Glomerular endothelial cell (primary cell): Measurements from ENCODE around the gene CAP2. TPM values are rescaled to one million over a fixed set of nuclear protein-coding genes. Genes with fewer than 3 reads are reported as not detected.
"Not testable (repeated sequence)": the region's sequence is repeated elsewhere in the genome, so short reads cannot be mapped to it uniquely, and the experiment has no call there.

Experiments
- DNase-seq: peaks from one replicate; pipeline ENCODE4 v3.0.0-alpha.2; 2011; ENCODE audit warnings: low read depth, low spot score; ENCODE audit errors: extremely low read depth
- total RNA-seq: library from RNA; depleted of rRNA; stranded (reverse); fragments of >200 nt; gene quantifications from 2 replicates; pipeline ENCODE4 v1.2.3, GENCODE V29; 2015

The CAP2 gene
- total RNA-seq, 1 donor from 2014 or later: 3.7 TPM

- DNase-seq: no peak
Measured at GRCh38 chr6:17494919-17495318, 101.5 kb downstream of the CAP2 start.

GRCh38 chr6:17497535-17498095 lies 104.2 kb downstream of the CAP2 start:
- DNase-seq: no peak

GRCh38 chr6:17501442-17501841 lies 108.0 kb downstream of the CAP2 start:
- DNase-seq: no peak

- DNase-seq: no peak
Measured at GRCh38 chr6:17501982-17502704, 108.7 kb downstream of the CAP2 start.

DNA sequence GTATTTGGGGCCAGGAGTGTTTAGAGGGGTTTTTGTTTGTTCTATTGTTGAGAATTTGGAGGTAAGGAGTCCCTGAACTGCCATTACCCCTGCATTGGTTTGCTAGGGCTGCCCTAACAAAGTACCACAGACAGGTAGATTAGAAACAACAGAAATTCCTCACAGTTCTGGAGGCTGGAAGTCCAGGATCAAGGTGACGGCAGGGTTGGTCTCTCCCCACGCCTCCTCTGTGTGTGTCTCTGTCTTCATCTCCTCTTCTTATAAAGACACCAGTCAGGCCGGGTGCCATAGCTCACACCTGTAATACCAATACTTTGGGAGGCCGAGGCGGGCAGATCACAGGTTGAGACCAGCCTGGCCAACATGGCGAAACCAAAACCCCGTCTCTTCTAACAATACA lies 109.7 kb downstream of the CAP2 start:
- no peak for DNase-seq

DNA sequence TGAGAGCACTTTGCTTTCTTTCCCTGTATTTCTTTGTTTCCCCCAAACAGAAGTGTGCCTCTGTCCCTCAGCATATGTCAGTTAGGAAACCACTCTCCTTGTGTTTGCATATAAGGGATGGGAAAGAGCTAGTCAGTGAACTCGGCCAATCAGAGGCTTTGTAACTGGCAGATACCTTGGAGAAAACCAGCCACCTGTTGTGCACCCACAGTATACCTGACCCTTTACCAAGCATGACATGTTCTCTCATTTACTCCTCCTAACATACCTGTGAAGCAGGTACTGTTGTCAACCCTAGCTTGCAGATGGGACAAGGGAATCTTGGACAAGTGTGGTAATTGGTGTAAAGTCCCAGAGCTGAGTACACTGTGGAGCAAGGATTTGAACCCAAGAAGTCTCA lies 110.6 kb downstream of the CAP2 start:
- DNase-seq: no peak

GRCh38 chr6:17505062-17505476 lies 111.7 kb downstream of the CAP2 start:
- no peak for DNase-seq

DNA sequence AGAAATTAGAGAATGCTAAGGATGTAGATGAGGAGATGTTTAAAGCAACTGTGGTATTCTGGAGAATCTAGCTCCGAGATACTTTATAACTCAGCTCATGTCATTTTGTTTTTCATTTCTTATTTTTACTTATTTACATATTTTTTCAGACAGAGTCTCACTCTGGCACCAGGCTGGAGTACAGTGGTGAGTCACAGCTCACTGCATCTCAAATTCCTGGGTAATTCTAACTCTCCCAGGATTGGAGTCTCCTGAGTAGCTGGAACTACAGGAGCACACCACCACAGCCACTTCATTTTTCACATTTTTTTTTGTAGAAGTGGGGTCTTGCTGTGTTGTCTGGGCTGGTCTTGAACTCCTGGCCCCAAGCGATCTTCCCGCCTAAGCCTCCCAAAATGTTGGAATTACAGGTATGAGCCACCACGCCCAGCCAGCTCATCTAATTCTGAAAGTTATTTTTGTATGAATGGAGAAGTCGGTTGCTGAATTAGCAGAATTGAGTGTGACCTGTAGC lies 112.4 kb downstream of the CAP2 start:
- no peak for DNase-seq

- no peak for DNase-seq
Measured at GRCh38 chr6:17506531-17506930, 113.1 kb downstream of the CAP2 start.

DNA sequence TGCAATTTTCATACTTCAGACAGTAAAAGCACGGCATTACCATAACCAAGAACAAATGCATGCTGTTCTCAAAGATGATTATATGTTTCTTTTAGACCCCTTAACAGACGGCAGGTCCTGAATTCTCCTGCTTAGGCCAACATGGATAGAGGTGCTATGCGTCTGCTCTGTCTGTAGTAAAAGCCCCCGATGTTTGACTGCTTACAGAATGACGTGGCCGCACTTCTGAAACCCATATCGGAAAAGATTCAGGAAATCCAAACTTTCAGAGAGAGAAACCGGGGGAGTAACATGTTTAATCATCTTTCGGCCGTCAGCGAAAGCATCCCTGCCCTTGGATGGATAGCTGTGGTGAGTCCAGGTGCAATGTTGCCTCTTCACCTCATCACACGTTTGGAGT lies 113.6 kb downstream of the CAP2 start:
- DNase-seq: no peak

GRCh38 chr6:17511084-17511483 lies 117.7 kb downstream of the CAP2 start:
- no peak for DNase-seq

- DNase-seq: no peak
Measured at GRCh38 chr6:17511580-17511979, 118.2 kb downstream of the CAP2 start.

DNA sequence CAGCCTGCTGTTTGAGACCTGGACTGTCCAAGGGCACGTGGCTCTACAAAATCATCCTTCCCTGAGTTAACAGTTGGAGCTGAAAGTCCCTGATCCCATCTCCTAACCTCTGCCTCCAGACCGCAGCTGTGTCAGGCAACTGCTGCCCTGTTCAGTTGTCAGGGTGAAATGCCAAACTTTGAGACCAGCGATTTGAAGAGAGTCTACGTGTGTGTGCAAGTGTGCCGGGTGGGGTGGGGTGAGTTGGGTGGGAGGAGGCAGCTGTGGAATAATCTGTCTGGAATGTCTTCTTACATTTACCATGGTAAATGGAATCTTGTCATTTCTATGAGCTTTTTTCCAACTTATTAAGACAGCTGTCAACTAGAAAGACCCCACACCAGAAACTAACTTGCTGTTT lies 125.7 kb downstream of the CAP2 start:
- no peak for DNase-seq

GRCh38 chr6:17525637-17526036 lies 132.2 kb downstream of the CAP2 start:
- no peak for DNase-seq

DNA sequence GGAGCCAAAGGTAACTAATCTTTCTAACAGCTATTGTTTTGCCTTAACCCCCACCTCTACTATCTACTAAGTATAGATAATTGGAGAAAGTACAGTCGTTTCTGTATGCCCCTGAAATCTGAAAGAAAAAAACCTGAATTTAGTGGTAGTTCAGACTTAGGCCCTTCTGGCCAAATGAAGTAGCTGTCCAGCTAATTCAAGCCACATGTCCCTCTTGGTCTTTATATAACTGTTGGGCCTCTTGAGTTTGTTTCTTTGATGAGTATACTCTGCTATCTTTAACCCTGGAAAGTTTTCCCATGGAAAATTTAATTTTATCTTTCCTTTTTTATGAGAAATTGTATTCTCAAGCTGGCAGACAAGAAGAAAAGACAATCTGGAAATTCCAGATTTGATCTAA lies 133.7 kb downstream of the CAP2 start:
- DNase-seq: no peak

DNA sequence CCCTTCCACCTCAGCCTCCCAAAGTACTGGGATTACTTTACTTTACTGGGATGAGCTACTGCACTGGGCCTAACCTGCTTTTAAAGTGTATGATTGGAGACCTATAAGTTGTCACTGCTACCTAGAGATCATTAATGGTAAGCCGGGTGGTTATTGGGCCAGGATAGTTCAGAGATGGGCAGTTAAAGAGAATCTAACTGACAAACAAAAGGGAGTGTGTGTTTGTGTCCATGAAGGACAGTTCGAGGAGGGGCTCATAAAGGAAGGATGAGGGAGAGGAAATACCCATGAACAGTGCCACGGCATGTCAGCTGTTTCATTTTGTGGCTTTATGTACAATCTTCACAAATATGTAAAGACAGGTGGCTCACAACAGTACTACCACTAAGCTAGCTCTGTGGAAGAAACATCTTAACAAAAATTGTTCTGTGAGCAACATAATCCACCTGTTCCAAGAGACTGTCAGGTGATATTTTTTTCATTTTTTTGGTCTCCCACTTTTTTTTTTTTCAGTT lies 137.0 kb downstream of the CAP2 start:
- no peak for DNase-seq

GRCh38 chr6:17536586-17536985 lies 143.2 kb downstream of the CAP2 start:
- no peak for DNase-seq

- no peak for DNase-seq
Measured at GRCh38 chr6:17542243-17542642, 148.8 kb downstream of the CAP2 start.

DNA sequence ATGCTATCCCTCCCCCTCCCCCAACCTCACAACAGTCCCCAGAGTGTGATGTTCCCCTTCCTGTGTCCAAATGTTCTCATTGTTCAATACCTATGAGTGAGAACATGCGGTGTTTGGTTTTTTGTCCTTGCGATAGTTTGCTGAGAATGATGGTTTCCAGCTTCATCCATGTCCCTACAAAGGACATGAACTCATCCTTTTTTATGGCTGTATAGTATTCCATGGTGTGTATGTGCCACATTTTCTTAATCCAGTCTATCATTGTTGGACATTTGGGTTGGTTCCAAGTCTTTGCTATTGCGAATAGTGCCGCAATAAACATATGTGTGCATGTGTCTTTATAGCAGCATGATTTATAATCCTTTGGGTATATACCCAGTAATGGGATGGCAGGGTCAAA lies 152.3 kb downstream of the CAP2 start:
- not testable (repeated sequence) for DNase-seq

- DNase-seq: no peak
Measured at GRCh38 chr6:17551383-17551958, 158.1 kb downstream of the CAP2 start.

- no peak for DNase-seq
Measured at GRCh38 chr6:17552861-17553260, 159.5 kb downstream of the CAP2 start.

- no peak for DNase-seq
Measured at GRCh38 chr6:17556014-17556413, 162.6 kb downstream of the CAP2 start.
